C4-2B (cell line): Measurements from ENCODE around the gene UGT2B7.

Experiments used
- H3K27ac ChIP-seq: fragments of 450-650 bp; 2 replicates; pipeline ENCODE4 v1.5.1; 2017
- CTCF ChIP-seq: fragments of 450-650 bp; conservative IDR thresholded peaks from 2 replicates; pipeline ENCODE4 v1.5.1; 2017; ENCODE audit warnings: mild to moderate bottlenecking
- ZFX ChIP-seq: fragments of 450-650 bp; IDR thresholded peaks from 2 replicates; pipeline ENCODE4 v1.6.1; 2017

UGT2B7 gene

DNA sequence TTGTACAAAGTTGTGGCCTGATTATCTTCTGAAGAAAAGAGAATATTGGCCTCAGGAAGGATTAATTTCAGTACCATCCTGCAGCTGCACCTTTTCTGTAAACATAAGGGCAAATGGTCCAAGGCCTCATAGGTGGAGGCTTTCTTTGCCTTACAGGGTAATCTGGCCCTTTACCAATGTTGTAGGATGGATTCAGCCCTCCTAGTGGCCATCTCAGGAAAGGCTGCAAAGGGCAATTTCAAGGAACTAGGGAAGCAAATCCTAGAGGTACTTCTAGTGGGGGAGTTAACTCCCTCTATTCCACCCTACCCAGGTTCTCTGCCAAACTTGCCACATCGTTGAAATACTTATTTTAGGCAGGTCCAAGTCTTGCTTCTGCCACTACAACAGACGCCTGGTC, 60.6 kb downstream of the UGT2B7 start:
- peak; percentile 35 for TF ChIP-seq CTCF
- no peak for TF ChIP-seq ZFX

More for the DNA sequence above, 60.6 kb downstream of the UGT2B7 start:
- no peak overlapping the region for H3K27ac ChIP-seq
